K562 (cell line): ENCODE results near the gene YJU2. TPM values are rescaled to one million over a fixed set of nuclear protein-coding genes. Genes with fewer than 3 reads are reported as not detected.

Experiments used
- ATAC-seq: fragments of 200-7000 bp; cut with Tn5 transposase; 3 replicates; pipeline ENCODE4 v1.9.1; 2020; ENCODE audit warnings: moderate library complexity
- BruUV-seq: library from RNA; stranded (reverse); fragments of 400-500 nt; replicated peaks from 2 replicates; lab custom pipeline; 2021; lab: Mats Ljungman, UMichigan
- CTCF ChIA-PET: fragments of 300-600 bp; formaldehyde crosslinking; extraction: SDS; loops from one replicate; lab custom pipeline; 2021; ENCODE audit warnings: low intra/inter-chr PET ratio; lab: Yijun Ruan, JAX
- POLR2A ChIA-PET: fragments of 300-600, 350-650 bp; sonication (Branson Sonifier 250); formaldehyde crosslinking; extraction: SDS; loops from one replicate; lab custom pipeline; 2021; ENCODE audit warnings: antibody characterized with exemption, inconsistent platforms; lab: Yijun Ruan, JAX
- DNase-seq, 4 experiments: peaks; one replicate each; pipeline versions ENCODE4 v3.0.0 to v3.0.0-alpha.2; 2011 to 2018; ENCODE audit warnings: low spot score in 3 of 4, mixed read lengths in 3 of 4; ENCODE audit errors: extremely low read depth in 1 of 4
- FAIRE-seq: peaks from 2 replicates; lab custom pipeline; 2011; peaks lifted over from hg19 to GRCh38; lab: Jason Lieb, UNC
- H2AFZ ChIP-seq: 2 replicates; pipeline ENCODE4 v1.6.0; 2011; ENCODE audit warnings: low read depth, low read length, control low read depth, inconsistent platforms
- H3K27ac ChIP-seq: fragments of 200-600 bp; 3 replicates; pipeline ENCODE4 v1.8.0; 2011; ENCODE audit warnings: low read depth, mild to moderate bottlenecking, control low read depth, inconsistent platforms, low read length, moderate library complexity, mixed read lengths; ENCODE audit errors: extremely low read depth
- H3K27me3 ChIP-seq, 2 experiments: fragments of 300-600 bp in 1 of 2; 2 replicates in 1 of 2; 3 replicates in 1 of 2; pipeline versions ENCODE4 v1.6.0 to v1.8.0; 2011; ENCODE audit warnings: inconsistent platforms in 2 of 2, low read length in 2 of 2, mild to moderate bottlenecking in 1 of 2, mixed read lengths in 1 of 2, moderate library complexity in 1 of 2; ENCODE audit not compliant: control insufficient read depth in 2 of 2, insufficient read depth in 2 of 2
- H3K36me3 ChIP-seq: fragments of 300-600 bp; 3 replicates; pipeline ENCODE4 v1.8.0; 2011; ENCODE audit warnings: mild to moderate bottlenecking, low read length, inconsistent platforms; ENCODE audit not compliant: control insufficient read depth, insufficient read depth
- H3K4me1 ChIP-seq, 2 experiments: fragments of 200-600 bp in 1 of 2; replicated peaks in 1 of 2; 2 replicates in 1 of 2; 3 replicates in 1 of 2; pipeline versions ENCODE4 v1.5.1 to v1.8.0; 2011; ENCODE audit warnings: inconsistent platforms in 2 of 2, low read length in 2 of 2, mild to moderate bottlenecking in 1 of 2, mixed read lengths in 1 of 2, moderate library complexity in 1 of 2; ENCODE audit not compliant: control insufficient read depth in 2 of 2, insufficient read depth in 2 of 2
- H3K4me2 ChIP-seq: 2 replicates; pipeline ENCODE4 v1.6.1; 2011; ENCODE audit warnings: low read length, control low read depth, inconsistent platforms, mixed read lengths; ENCODE audit not compliant: insufficient read depth
- H3K4me3 ChIP-seq: fragments of 200-600 bp; sonication (generic), shearing (Covaris generic); 2 replicates; pipeline ENCODE4 v1.5.1; 2016; ENCODE audit warnings: control low read depth, inconsistent platforms
- H3K79me2 ChIP-seq: fragments of 200-600 bp; 3 replicates; pipeline ENCODE4 v1.8.0; 2011; ENCODE audit warnings: low read length, inconsistent platforms; ENCODE audit not compliant: control insufficient read depth, insufficient read depth
- H3K9ac ChIP-seq, 2 experiments: 2 replicates each; pipeline versions ENCODE4 v1.6.0 to v1.6.1; 2011; ENCODE audit warnings: low read depth in 2 of 2, low read length in 2 of 2, control low read depth in 1 of 2, inconsistent platforms in 1 of 2, mild to moderate bottlenecking in 1 of 2, mixed read lengths in 1 of 2; ENCODE audit not compliant: insufficient read depth in 1 of 2
- H3K9me1 ChIP-seq: one replicate; pipeline ENCODE4 v1.6.0; 2011; ENCODE audit warnings: inconsistent platforms, mild to moderate bottlenecking, low read length, moderate library complexity; ENCODE audit not compliant: control insufficient read depth, insufficient read depth
- H3K9me3 ChIP-seq: replicated peaks from 2 replicates; pipeline ENCODE4 v1.5.1; 2011; ENCODE audit warnings: low read depth, low read length, inconsistent platforms; ENCODE audit not compliant: control insufficient read depth, insufficient read depth
- H4K20me1 ChIP-seq: replicated peaks from 2 replicates; pipeline ENCODE4 v1.6.1; 2011; ENCODE audit warnings: low read length, inconsistent platforms, mixed read lengths; ENCODE audit not compliant: control insufficient read depth, insufficient read depth
- MTA2 ChIP-seq: fragments of 450-650 bp; IDR thresholded peaks from 2 replicates; pipeline ENCODE4 v1.6.1; 2016; ENCODE audit warnings: low read depth
- NCOA2 ChIP-seq, 2 experiments: fragments of 450-650 bp; IDR thresholded peaks; 2 replicates each; pipeline ENCODE4 v1.6.1; 2018; ENCODE audit warnings: mild to moderate bottlenecking in 2 of 2, moderate library complexity in 1 of 2; ENCODE audit not compliant: partially characterized antibody in 2 of 2
- ZNF121 ChIP-seq: sonication (generic); formaldehyde crosslinking; conservative IDR thresholded peaks from 2 replicates; pipeline ENCODE4 v1.8.0; 2022; ENCODE audit warnings: missing genetic modification reagents
- WGBS: fragments of 100-300 bp; shearing (Covaris generic); methylation state at CpG from one replicate; pipeline ENCODE4 v1.1.6; 2016; ENCODE audit warnings: low coverage, mixed read lengths; ENCODE audit not compliant: insufficient coverage; ENCODE audit errors: missing lambda C conversion rate; 5-methylcytosine and 5-hydroxymethylcytosine counted together
- in situ Hi-C: fragments of 300-500 bp; cut with MboI; formaldehyde crosslinking; loops from 4 replicates; pipeline ENCODE4 v1.15.0; 2018; ENCODE audit warnings: inconsistent platforms, mixed read lengths
- intact Hi-C: fragments of 100-400 bp; cut with micrococcal nuclease; formaldehyde crosslinking; loops from 2 replicates; pipeline ENCODE4 v1.14.2; 2022
- polyA plus RNA-seq, 8 experiments: library from polyadenylated mRNA; depleted of rRNA in 4 of 8; stranded (reverse) in 5 of 8; unstranded in 3 of 8; fragments of >200 nt; fragmentation: Nextera tagmentation in 2 of 8; fragmentation: Illumina TruSeq in 1 of 8; extraction: Ambion mirVana in 2 of 8; extraction: Trizol in 1 of 8; gene quantifications; 2 replicates each; pipeline versions ENCODE4 v1.2.1 to v1.2.3, GENCODE V29; 2011 to 2014; ENCODE audit warnings: inconsistent platforms in 1 of 8, missing spikeins in 1 of 8
- total RNA-seq, 7 experiments: library from RNA; depleted of rRNA in 6 of 7; stranded (reverse); fragments of >200 nt in 6 of 7; fragmentation: Illumina TruSeq in 2 of 7; extraction: Trizol in 2 of 7; gene quantifications; 2 replicates each; pipeline versions ENCODE4 v1.2.1 to v1.2.3, GENCODE V29; 2011 to 2021; ENCODE audit warnings: low replicate concordance in 1 of 7
- TF ChIP-seq, protein P1 (sequence below): fragments of 250-450 bp; sonication (Bioruptor Pico); IDR thresholded peaks from 2 replicates; pipeline ENCODE4 v1.4.0; 2020

YJU2 gene
- total and polyA plus RNA-seq, 9 of the 15 experiments (the other 6 are each of a cell fraction or from before 2014, with no cell fraction given): 0.41 to 34.9 (median 19.3) TPM

DNA sequence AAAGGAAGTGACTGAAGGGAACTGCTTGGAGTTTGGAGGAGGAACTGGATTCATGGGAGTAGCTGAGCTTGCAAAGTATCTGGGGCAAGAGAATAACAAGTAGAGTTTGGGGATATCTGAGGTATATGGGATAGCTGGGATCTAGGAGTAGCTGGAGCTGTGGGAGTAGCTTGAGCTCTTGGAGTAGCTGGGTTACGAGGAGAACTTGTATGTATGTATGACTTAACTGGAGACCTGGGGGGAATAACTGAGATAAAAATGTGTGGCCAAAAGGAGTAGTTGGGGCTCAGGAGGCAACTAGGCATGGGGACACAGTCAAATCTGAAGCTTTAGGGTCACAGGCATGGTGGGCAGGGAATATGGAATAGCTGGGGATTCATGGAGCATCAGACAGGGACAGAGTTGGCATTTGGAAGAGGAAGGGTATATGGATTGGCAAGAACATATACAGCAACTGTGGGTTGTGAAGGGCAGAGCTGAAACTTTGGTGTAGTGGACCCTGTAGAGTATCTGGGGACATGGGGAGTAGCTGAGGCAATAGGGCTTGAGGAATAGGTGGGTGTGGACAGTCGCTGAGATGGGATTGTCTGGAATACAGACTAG lies 45.8 kb upstream of the YJU2 start (continued):
- TF ChIP-seq, protein P1, sequence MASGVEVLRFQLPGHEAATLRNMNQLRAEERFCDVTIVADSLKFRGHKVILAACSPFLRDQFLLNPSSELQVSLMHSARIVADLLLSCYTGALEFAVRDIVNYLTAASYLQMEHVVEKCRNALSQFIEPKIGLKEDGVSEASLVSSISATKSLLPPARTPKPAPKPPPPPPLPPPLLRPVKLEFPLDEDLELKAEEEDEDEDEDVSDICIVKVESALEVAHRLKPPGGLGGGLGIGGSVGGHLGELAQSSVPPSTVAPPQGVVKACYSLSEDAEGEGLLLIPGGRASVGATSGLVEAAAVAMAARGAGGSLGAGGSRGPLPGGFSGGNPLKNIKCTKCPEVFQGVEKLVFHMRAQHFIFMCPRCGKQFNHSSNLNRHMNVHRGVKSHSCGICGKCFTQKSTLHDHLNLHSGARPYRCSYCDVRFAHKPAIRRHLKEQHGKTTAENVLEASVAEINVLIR (CRISPR knock-in tag): no peak

DNA sequence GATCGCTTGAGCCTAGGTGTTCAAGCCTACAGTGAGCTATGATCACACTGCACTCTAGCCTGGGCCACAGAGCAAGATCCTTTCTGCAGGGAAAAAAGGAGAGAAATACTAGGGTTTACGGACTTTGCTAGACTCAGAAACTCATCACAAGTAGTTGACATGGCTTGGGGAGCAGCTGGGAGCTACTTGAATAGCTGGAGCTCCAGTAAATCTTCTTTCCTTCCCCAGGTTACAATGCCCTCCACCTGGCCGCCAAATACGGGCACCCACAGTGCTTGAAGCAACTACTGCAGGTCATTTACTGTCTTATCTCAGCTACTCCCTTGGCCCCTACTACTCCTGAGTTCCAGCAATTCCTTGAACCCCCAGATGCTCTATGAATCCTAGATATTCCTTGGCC lies 45.1 kb upstream of the YJU2 start:
- TF ChIP-seq MTA2 (no peak), NCOA2 (IDR thresholded peaks at IDR 0.05; ENCODE audit: partially characterized antibody in 2 of 2) (no peak), ZNF121 (CRISPR knock-in tag) (peak; percentile 81)
- in situ Hi-C loops (loop anchor here (5.0 kb wide), 1 partner anchor 219 kb away; no protein-coding TSS in a partner anchor), intact Hi-C loops (no loop called here)
- H3K4me3 ChIP-seq: no peak overlapping the region
- peaks cover 5 to 26% of the 10 kb centered on the region in 2 experiments; a peak in 4 of 5 replicates for H3K4me1 ChIP-seq
- no peaks in the 10 kb centered on the region for H4K20me1 ChIP-seq
- H3K79me2 ChIP-seq: no peaks in the 10 kb centered on the region
- DNase-seq (no peak), ATAC-seq (no peak), FAIRE-seq (no peak)
- no peak overlapping the region for H3K27ac ChIP-seq
- ChIA-PET CTCF (no interaction called here), POLR2A (interaction anchor here (0.7 to 1.7 kb wide), 5 partner anchors 10 to 349 kb away, joined by 3 to 13 read pairs (median 4); partner anchors contain the start of genes EEF2 and YJU2)
- no peak overlapping the region for H3K9ac ChIP-seq
- H3K9me1 ChIP-seq: no peaks in the 10 kb centered on the region
- H3K9me3 ChIP-seq: no peaks in the 10 kb centered on the region
- H3K27me3 ChIP-seq: peaks cover 0 to 3% of the 10 kb centered on the region in 2 experiments; a peak in 3 of 5 replicates
- H2AFZ ChIP-seq: no peak overlapping the region
- no peak overlapping the region for H3K4me2 ChIP-seq
- BruUV-seq: no TSS peak
- no peaks in the 10 kb centered on the region for H3K36me3 ChIP-seq
- WGBS: 38% methylated on average over 4 of the region's 4 CpGs
